Left ventricle myocardium inferior (tissue), 1 donor: ENCODE results near the gene MPND. TPM values are rescaled to one million over a fixed set of nuclear protein-coding genes. Genes with fewer than 3 reads are reported as not detected.
A peak's percentile ranks its signal among the peaks of the same experiment; 100 is the strongest.

Experiments
- DNase-seq: peaks from one replicate; pipeline ENCODE4 v3.0.0-alpha.2; 2020
- H3K27ac ChIP-seq: fragments of 200-600 bp; replicated peaks from 2 replicates; pipeline ENCODE4 v1.8.0; 2021
- H3K27me3 ChIP-seq: fragments of 200-600 bp; 2 replicates; pipeline ENCODE4 v1.8.0; 2021; ENCODE audit warnings: low read depth
- H3K36me3 ChIP-seq: fragments of 200-600 bp; 2 replicates; pipeline ENCODE4 v1.8.0; 2021
- H3K4me1 ChIP-seq: fragments of 200-600 bp; 2 replicates; pipeline ENCODE4 v1.8.0; 2021
- H3K4me3 ChIP-seq: fragments of 200-600 bp; 2 replicates; pipeline ENCODE4 v1.8.0; 2021; ENCODE audit warnings: mild to moderate bottlenecking, moderate library complexity
- H3K9me3 ChIP-seq: fragments of 200-600 bp; replicated peaks from 2 replicates; pipeline ENCODE4 v1.8.0; 2021
- CTCF ChIP-seq: fragments of 200-600 bp; IDR thresholded peaks from 2 replicates; pipeline ENCODE4 v1.8.0; 2021; ENCODE audit warnings: antibody characterized with exemption, mild to moderate bottlenecking, borderline replicate concordance
- intact Hi-C: fragments of 100-400 bp; cut with micrococcal nuclease; formaldehyde crosslinking; loops from one replicate; pipeline ENCODE4 v1.11.0; 2022
- total RNA-seq: library from RNA; stranded (reverse); fragmentation: NEBNext Ultra II Directional; extraction: Animal tissue kit (Norgen Biotek cat#: 25700); gene quantifications from one replicate; pipeline ENCODE4 v1.2.1, GENCODE V29; 2021
- donor health status: DM: no; HTN: yes; CAD: no; lungs with severe emphysema.

Gene MPND
- total RNA-seq, 1 donor from 2014 or later = 19.2 TPM

- Histone ChIP-seq H3K9me3 (no peaks in the 10 kb centered on the region), H3K27me3 (no peaks in the 10 kb centered on the region), H3K36me3 (peaks cover 50% of the 10 kb centered on the region), H3K4me1 (peaks cover 53% of the 10 kb centered on the region), H3K27ac (no peak overlapping the region), H3K4me3 (no peak overlapping the region)
- TF ChIP-seq CTCF = no peak
- no peak for DNase-seq
- intact Hi-C loops = no loop called here
Measured at GRCh38 chr19:4366666-4367335, 23.4 kb downstream of the MPND start.

GRCh38 chr19:4367336-4367723 lies 24.0 kb downstream of the MPND start:
- Histone ChIP-seq H3K27ac (no peak overlapping the region), H3K36me3 (peaks cover 44% of the 10 kb centered on the region), H3K4me1 (peaks cover 58% of the 10 kb centered on the region), H3K9me3 (no peaks in the 10 kb centered on the region), H3K4me3 (no peak overlapping the region), H3K27me3 (no peaks in the 10 kb centered on the region)
- no peak for TF ChIP-seq CTCF
- intact Hi-C loops = no loop called here
- DNase-seq = no peak

GRCh38 chr19:4367781-4368127 lies 24.4 kb downstream of the MPND start:
- peak overlapping the region; percentile 85 for H3K27ac ChIP-seq
- H3K9me3 ChIP-seq = no peaks in the 10 kb centered on the region
- no peak for DNase-seq
- H3K36me3 ChIP-seq = peaks cover 40% of the 10 kb centered on the region
- peaks cover 63% of the 10 kb centered on the region for H3K4me1 ChIP-seq
- peak overlapping the region; percentile 1 for H3K4me3 ChIP-seq
- no peaks in the 10 kb centered on the region for H3K27me3 ChIP-seq
- intact Hi-C loops = no loop called here
- TF ChIP-seq CTCF = no peak

GRCh38 chr19:4368128-4368820 lies 24.9 kb downstream of the MPND start:
- DNase-seq = no peak
- peak overlapping the region; percentile 85 for H3K27ac ChIP-seq
- H3K36me3 ChIP-seq = peaks cover 35% of the 10 kb centered on the region
- intact Hi-C loops = no loop called here
- no peaks in the 10 kb centered on the region for H3K9me3 ChIP-seq
- H3K4me1 ChIP-seq = peaks cover 68% of the 10 kb centered on the region
- TF ChIP-seq CTCF = no peak
- H3K4me3 ChIP-seq = peak overlapping the region; percentile 1
- H3K27me3 ChIP-seq = no peaks in the 10 kb centered on the region

GRCh38 chr19:4369109-4369887 lies 25.9 kb downstream of the MPND start:
- Histone ChIP-seq H3K4me1 (peaks cover 78% of the 10 kb centered on the region), H3K27ac (peak overlapping the region; percentile 85), H3K9me3 (no peaks in the 10 kb centered on the region), H3K27me3 (no peaks in the 10 kb centered on the region), H3K36me3 (peaks cover 25% of the 10 kb centered on the region), H3K4me3 (peak overlapping the region; percentile 50)
- peak; percentile 46 for DNase-seq
- TF ChIP-seq CTCF = no peak
- intact Hi-C loops = no loop called here
